ENCODE measurements around the gene CYP1B1.

Gene CYP1B1

GRCh38 chr2:38060236-38061018 is 15.5 kb downstream of the CYP1B1 start:
- no peak for DNase-seq (ENCODE audit: low read depth, low spot score)
- Histone ChIP-seq H3K36me3 (ENCODE audit: insufficient read depth, low read length) (no peaks in the 10 kb centered on the region), H3K9me3 (ENCODE audit: low read depth, low read length) (no peaks in the 10 kb centered on the region), H3K4me3 (no peak overlapping the region), H3K9ac (ENCODE audit: insufficient read length) (no peak overlapping the region), H3K27ac (no peak overlapping the region)
- TF ChIP-seq POLR2AphosphoS5 (IDR thresholded peaks at IDR 0.05; ENCODE audit: borderline replicate concordance, low read depth, low read length) (no peak), FOXP2 (optimal IDR thresholded peaks at IDR 0.05; ENCODE audit: control extremely low read depth, extremely low read length, insufficient read depth) (no peak), EZH2 (IDR thresholded peaks at IDR 0.05) (no peak)

- no peak for TF ChIP-seq POLR2AphosphoS5 (IDR thresholded peaks at IDR 0.05; ENCODE audit: borderline replicate concordance, low read depth, low read length)
- no peak for TF ChIP-seq EZH2 (IDR thresholded peaks at IDR 0.05)
- Histone ChIP-seq H3K36me3 (ENCODE audit: insufficient read depth, low read length) (no peaks in the 10 kb centered on the region), H3K9ac (ENCODE audit: insufficient read length) (no peak overlapping the region), H3K9me3 (ENCODE audit: low read depth, low read length) (no peaks in the 10 kb centered on the region), H3K4me3 (no peak overlapping the region), H3K27ac (no peak overlapping the region)
- no peak for DNase-seq (ENCODE audit: low read depth, low spot score)
These were observed 18.1 kb downstream of the CYP1B1 start for GRCh38 chr2:38057651-38058410.

- DNase-seq (ENCODE audit: low read depth, low spot score): no peak
- TF ChIP-seq POLR2AphosphoS5 (IDR thresholded peaks at IDR 0.05; ENCODE audit: borderline replicate concordance, low read depth, low read length): no peak
- no peak for TF ChIP-seq FOXP2 (optimal IDR thresholded peaks at IDR 0.05; ENCODE audit: control extremely low read depth, extremely low read length, insufficient read depth)
- TF ChIP-seq EZH2 (IDR thresholded peaks at IDR 0.05): no peak
- H3K9me3 ChIP-seq (ENCODE audit: low read depth, low read length): no peaks in the 10 kb centered on the region
- H3K9ac ChIP-seq (ENCODE audit: insufficient read length): no peak overlapping the region
- H3K27ac ChIP-seq: no peak overlapping the region
- no peaks in the 10 kb centered on the region for H3K36me3 ChIP-seq (ENCODE audit: insufficient read depth, low read length)
- H3K4me3 ChIP-seq: no peak overlapping the region
These were observed 19.7 kb downstream of the CYP1B1 start for GRCh38 chr2:38056216-38056615.

- no peak overlapping the region for H3K9ac ChIP-seq (ENCODE audit: insufficient read length)
- no peak for TF ChIP-seq POLR2AphosphoS5 (IDR thresholded peaks at IDR 0.05; ENCODE audit: borderline replicate concordance, low read depth, low read length)
- no peaks in the 10 kb centered on the region for H3K36me3 ChIP-seq (ENCODE audit: insufficient read depth, low read length)
- H3K27ac ChIP-seq: no peak overlapping the region
- H3K4me3 ChIP-seq: no peak overlapping the region
- no peak for DNase-seq (ENCODE audit: low read depth, low spot score)
- H3K9me3 ChIP-seq (ENCODE audit: low read depth, low read length): no peaks in the 10 kb centered on the region
These were observed 30.1 kb downstream of the CYP1B1 start for GRCh38 chr2:38045811-38046210.

GRCh38 chr2:38039121-38039910 is 36.6 kb downstream of the CYP1B1 start:
- no peak for DNase-seq (ENCODE audit: low read depth, low spot score)
- TF ChIP-seq POLR2AphosphoS5 (IDR thresholded peaks at IDR 0.05; ENCODE audit: borderline replicate concordance, low read depth, low read length) (no peak), EZH2 (IDR thresholded peaks at IDR 0.05) (no peak), FOXP2 (optimal IDR thresholded peaks at IDR 0.05; ENCODE audit: control extremely low read depth, extremely low read length, insufficient read depth) (no peak)
- H3K27ac ChIP-seq: no peak overlapping the region
- no peak overlapping the region for H3K4me3 ChIP-seq
- no peaks in the 10 kb centered on the region; the same call in 1 of the 2 replicates for H3K9me3 ChIP-seq (ENCODE audit: low read depth, low read length)
- no peaks in the 10 kb centered on the region for H3K36me3 ChIP-seq (ENCODE audit: insufficient read depth, low read length)
- no peak overlapping the region for H3K9ac ChIP-seq (ENCODE audit: insufficient read length)

- Histone ChIP-seq H3K27ac (no peak overlapping the region), H3K9me3 (ENCODE audit: low read depth, low read length) (no peaks in the 10 kb centered on the region; the same call in 1 of the 2 replicates), H3K36me3 (ENCODE audit: insufficient read depth, low read length) (no peaks in the 10 kb centered on the region), H3K9ac (ENCODE audit: insufficient read length) (no peak overlapping the region), H3K4me3 (no peak overlapping the region)
- TF ChIP-seq POLR2AphosphoS5 (IDR thresholded peaks at IDR 0.05; ENCODE audit: borderline replicate concordance, low read depth, low read length): no peak
- TF ChIP-seq EZH2 (IDR thresholded peaks at IDR 0.05): no peak
- no peak for TF ChIP-seq FOXP2 (optimal IDR thresholded peaks at IDR 0.05; ENCODE audit: control extremely low read depth, extremely low read length, insufficient read depth)
- no peak for DNase-seq (ENCODE audit: low read depth, low spot score)
These were observed 37.3 kb downstream of the CYP1B1 start for GRCh38 chr2:38038682-38039081.

- peak; percentile 22 for DNase-seq (ENCODE audit: low read depth, low spot score)
- Histone ChIP-seq H3K4me3 (peak overlapping the region; percentile 42), H3K9ac (ENCODE audit: insufficient read length) (no peak overlapping the region), H3K36me3 (ENCODE audit: insufficient read depth, low read length) (no peaks in the 10 kb centered on the region), H3K9me3 (ENCODE audit: low read depth, low read length) (no peaks in the 10 kb centered on the region; the same call in 1 of the 2 replicates), H3K27ac (no peak overlapping the region)
- TF ChIP-seq FOXP2 (optimal IDR thresholded peaks at IDR 0.05; ENCODE audit: control extremely low read depth, extremely low read length, insufficient read depth) (no peak), POLR2AphosphoS5 (IDR thresholded peaks at IDR 0.05; ENCODE audit: borderline replicate concordance, low read depth, low read length) (0 out of 2 replicates have a peak, but pooled peaks have one; percentile 28)
These were observed 38.0 kb downstream of the CYP1B1 start for GRCh38 chr2:38037757-38038621.

All from SK-N-MC (cell line).